NB4 (cell line): Measurements from ENCODE around the gene TFF2.

Experiments used
- MYC ChIP-seq: IDR thresholded peaks from 2 replicates; pipeline ENCODE4 v1.6.1; 2011; ENCODE audit warnings: low read depth, low read length
- POLR2A ChIP-seq: IDR thresholded peaks from 2 replicates; pipeline ENCODE4 v1.6.1; 2011; ENCODE audit warnings: mild to moderate bottlenecking; ENCODE audit not compliant: insufficient read length; ENCODE audit errors: extremely low read depth

GRCh38 chr21:42320791-42321190 lies 30.0 kb downstream of the TFF2 start:
- TF ChIP-seq POLR2A (no peak), MYC (no peak)
